ENCODE measurements around the gene ZNF385B.

ZNF385B gene

DNA sequence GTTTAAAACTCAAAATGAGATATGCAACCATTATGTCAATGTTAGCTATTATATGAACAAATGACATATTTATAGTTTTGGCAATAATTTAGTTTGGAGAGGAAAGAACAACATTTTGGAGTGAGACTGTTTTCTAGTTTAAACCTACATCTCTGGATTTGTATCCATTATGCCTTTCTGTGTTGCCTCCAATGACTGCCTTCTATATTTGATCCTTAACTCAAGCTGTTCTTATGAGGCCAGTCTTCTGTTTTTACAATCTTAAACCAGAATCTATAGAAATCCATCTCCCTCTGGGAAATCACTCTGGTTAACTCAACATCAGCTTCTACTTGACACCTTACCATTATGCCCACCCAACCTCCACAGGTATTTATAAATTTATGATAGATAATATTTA lies 67.5 kb downstream of the ZNF385B start:
- Histone ChIP-seq H3K27ac (ENCODE audit: low read length) (no peak overlapping the region), H3K79me2 (ENCODE audit: low read length) (no peaks in the 10 kb centered on the region), H3K4me2 (ENCODE audit: low read length) (no peak overlapping the region), H4K20me1 (ENCODE audit: insufficient read depth, low read length) (no peaks in the 10 kb centered on the region), H3K27me3 (ENCODE audit: low read depth, low read length) (no peaks in the 10 kb centered on the region), H2AFZ (ENCODE audit: low read depth, low read length) (no peak overlapping the region), H3K4me1 (ENCODE audit: low read length) (peaks cover 13% of the 10 kb centered on the region), H3K9ac (ENCODE audit: low read length) (no peak overlapping the region), H3K4me3 (ENCODE audit: low read length) (no peak overlapping the region), H3K36me3 (replicated peaks; ENCODE audit: low read depth, low read length) (no peaks in the 10 kb centered on the region), H3K9me3 (ENCODE audit: insufficient read depth, low read length) (0 out of 2 replicates have a peak, but pooled peaks cover 5% of the 10 kb centered on the region)
- TF ChIP-seq EZH2phosphoT487 (IDR thresholded peaks at IDR 0.05; ENCODE audit: low read depth) (no peak), CTCF (IDR thresholded peaks at IDR 0.05; ENCODE audit: low read depth, low read length) (no peak)

DNA sequence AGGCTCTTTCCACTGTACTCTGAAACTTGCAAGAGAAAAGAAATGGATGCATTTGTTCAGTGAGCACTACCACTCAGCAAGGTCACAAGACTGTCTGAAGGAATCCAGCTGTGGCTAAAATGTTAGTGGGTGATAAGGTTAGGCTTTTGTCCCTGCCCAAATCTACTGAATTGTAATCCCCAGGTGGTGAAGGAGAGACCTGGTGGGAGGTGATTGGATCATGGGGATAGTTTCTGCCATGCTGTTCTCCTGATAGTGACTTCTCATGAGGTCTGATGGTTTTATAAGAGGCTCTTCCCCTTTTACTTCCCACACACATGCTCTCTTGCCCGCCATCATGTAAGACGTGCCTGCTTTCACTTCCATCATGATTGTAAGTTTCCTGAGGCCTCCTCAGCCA lies 68.2 kb downstream of the ZNF385B start:
- no peak overlapping the region for H3K4me2 ChIP-seq (ENCODE audit: low read length)
- H3K27ac ChIP-seq (ENCODE audit: low read length) = no peak overlapping the region
- no peaks in the 10 kb centered on the region for H3K79me2 ChIP-seq (ENCODE audit: low read length)
- no peak overlapping the region for H3K4me3 ChIP-seq (ENCODE audit: low read length)
- no peaks in the 10 kb centered on the region for H3K36me3 ChIP-seq (replicated peaks; ENCODE audit: low read depth, low read length)
- no peaks in the 10 kb centered on the region for H3K27me3 ChIP-seq (ENCODE audit: low read depth, low read length)
- H3K4me1 ChIP-seq (ENCODE audit: low read length) = peaks cover 13% of the 10 kb centered on the region
- no peak overlapping the region for H3K9ac ChIP-seq (ENCODE audit: low read length)
- H2AFZ ChIP-seq (ENCODE audit: low read depth, low read length) = no peak overlapping the region
- no peak for TF ChIP-seq EZH2phosphoT487 (IDR thresholded peaks at IDR 0.05; ENCODE audit: low read depth)
- H4K20me1 ChIP-seq (ENCODE audit: insufficient read depth, low read length) = no peaks in the 10 kb centered on the region
- H3K9me3 ChIP-seq (ENCODE audit: insufficient read depth, low read length) = 0 out of 2 replicates have a peak, but pooled peaks cover 5% of the 10 kb centered on the region

GRCh38 chr2:179790235-179791217 lies 70.9 kb downstream of the ZNF385B start:
- no peak overlapping the region for H3K4me3 ChIP-seq (ENCODE audit: low read length)
- no peaks in the 10 kb centered on the region for H3K36me3 ChIP-seq (replicated peaks; ENCODE audit: low read depth, low read length)
- H4K20me1 ChIP-seq (ENCODE audit: insufficient read depth, low read length) = no peaks in the 10 kb centered on the region
- no peak overlapping the region for H3K4me2 ChIP-seq (ENCODE audit: low read length)
- no peaks in the 10 kb centered on the region for H3K79me2 ChIP-seq (ENCODE audit: low read length)
- TF ChIP-seq CTCF (IDR thresholded peaks at IDR 0.05; ENCODE audit: low read depth, low read length) = no peak
- no peak overlapping the region for H2AFZ ChIP-seq (ENCODE audit: low read depth, low read length)
- H3K9me3 ChIP-seq (ENCODE audit: insufficient read depth, low read length) = 0 out of 2 replicates have a peak, but pooled peaks cover 5% of the 10 kb centered on the region
- H3K27me3 ChIP-seq (ENCODE audit: low read depth, low read length) = no peaks in the 10 kb centered on the region
- H3K9ac ChIP-seq (ENCODE audit: low read length) = no peak overlapping the region
- H3K27ac ChIP-seq (ENCODE audit: low read length) = no peak overlapping the region
- no peaks in the 10 kb centered on the region for H3K4me1 ChIP-seq (ENCODE audit: low read length)

- no peaks in the 10 kb centered on the region for H3K4me1 ChIP-seq (ENCODE audit: low read length)
- H4K20me1 ChIP-seq (ENCODE audit: insufficient read depth, low read length) = no peaks in the 10 kb centered on the region
- H3K79me2 ChIP-seq (ENCODE audit: low read length) = no peaks in the 10 kb centered on the region
- H3K27ac ChIP-seq (ENCODE audit: low read length) = no peak overlapping the region
- H3K4me3 ChIP-seq (ENCODE audit: low read length) = no peak overlapping the region
- H3K9ac ChIP-seq (ENCODE audit: low read length) = no peak overlapping the region
- H2AFZ ChIP-seq (ENCODE audit: low read depth, low read length) = no peak overlapping the region
- H3K9me3 ChIP-seq (ENCODE audit: insufficient read depth, low read length) = no peaks in the 10 kb centered on the region
- H3K4me2 ChIP-seq (ENCODE audit: low read length) = no peak overlapping the region
- H3K36me3 ChIP-seq (replicated peaks; ENCODE audit: low read depth, low read length) = no peaks in the 10 kb centered on the region
- no peaks in the 10 kb centered on the region for H3K27me3 ChIP-seq (ENCODE audit: low read depth, low read length)
- TF ChIP-seq EZH2phosphoT487 (IDR thresholded peaks at IDR 0.05; ENCODE audit: low read depth) (no peak), CTCF (IDR thresholded peaks at IDR 0.05; ENCODE audit: low read depth, low read length) (no peak)
These were observed 73.3 kb downstream of the ZNF385B start for GRCh38 chr2:179788104-179788503.
